Testis (tissue), 5 donors: ENCODE measurements around the gene USP51. TPM values are rescaled to one million over a fixed set of nuclear protein-coding genes. Genes with fewer than 3 reads are reported as not detected.
A peak's percentile ranks its signal among the peaks of the same experiment; 100 is the strongest.

ENCODE experiments used
- DNase-seq: peaks from one replicate; pipeline ENCODE4 v3.0.0-alpha.2; 2019
- H3K27ac ChIP-seq, 2 donors: fragments of 200-600 bp; sonication (generic); one replicate each; pipeline ENCODE4 v1.5.1; 2019
- H3K27me3 ChIP-seq: fragments of 200-600 bp; sonication (generic); one replicate; pipeline ENCODE4 v1.5.1; 2019
- H3K36me3 ChIP-seq: fragments of 200-600 bp; sonication (generic); one replicate; pipeline ENCODE4 v1.5.1; 2017; ENCODE audit warnings: low read depth; ENCODE audit errors: missing control alignments
- H3K4me1 ChIP-seq: fragments of 200-600 bp; sonication (generic); one replicate; pipeline ENCODE4 v1.5.1; 2019
- H3K4me3 ChIP-seq, 2 donors: fragments of 200-600 bp; sonication (generic); one replicate each; pipeline ENCODE4 v1.5.1; 2017 to 2019
- H3K9me3 ChIP-seq: fragments of 200-600 bp; sonication (generic); one replicate; pipeline ENCODE4 v1.5.1; 2017
- CTCF ChIP-seq, 3 experiments: fragments of 450-650 bp in 2 of 3; fragments of 200-600 bp in 1 of 3; sonication (generic) in 1 of 3; IDR thresholded peaks; one replicate each; pipeline ENCODE4 v1.5.1; 2016 to 2019; ENCODE audit warnings: antibody characterized with exemption in 3 of 3, mild to moderate bottlenecking in 2 of 3, moderate library complexity in 1 of 3
- POLR2A ChIP-seq: fragments of 450-650 bp; IDR thresholded peaks from one replicate; pipeline ENCODE4 v1.6.1; 2017; ENCODE audit warnings: antibody characterized with exemption, mild to moderate bottlenecking, moderate library complexity
- WGBS, 2 donors: methylation state at CpG; one replicate each; pipeline ENCODE4 v1.1.5; 2018; 5-methylcytosine and 5-hydroxymethylcytosine counted together
- intact Hi-C: fragments of 100-400 bp; cut with DNase I; formaldehyde crosslinking; loops from one replicate; pipeline ENCODE4 v1.15.1; 2023; ENCODE audit warnings: low total_unique reads
- long read RNA-seq, 2 donors: transcript quantifications; one replicate each; lab custom pipeline, GENCODE V29; 2026
- polyA plus RNA-seq: library from polyadenylated mRNA; stranded (reverse); fragments of 350-450 nt; fragmentation: Illumina TruSeq; extraction: RNeasy Lipid Tissue Mini Kit (QIAGEN cat#74804); gene quantifications from one replicate; pipeline ENCODE4 v1.2.3, GENCODE V29; 2014; ENCODE audit warnings: low read depth, low replicate concordance; ENCODE audit not compliant: insufficient read depth
- total RNA-seq, 2 donors: library from RNA; depleted of rRNA; stranded (reverse); fragments of >200 nt; gene quantifications; one replicate each; pipeline ENCODE4 v1.2.3, GENCODE V29; 2016

USP51 gene
- total RNA-seq (10 to 100 TPM in 1 of 2 donors, 1 to 10 TPM in 1; 9.6 to 13.3 TPM), polyA plus RNA-seq (0.50 TPM)
- long read RNA-seq, donor 1, full-length matches to known transcripts = 3 of 3 reads
- long read RNA-seq, donor 1, partial matches to known transcripts = 0 of 3 reads
- long read RNA-seq, donor 1, other reads (novel, unspliced or antisense) = 0 of 3 reads
- long read RNA-seq, donor 2 = 0 reads

DNA sequence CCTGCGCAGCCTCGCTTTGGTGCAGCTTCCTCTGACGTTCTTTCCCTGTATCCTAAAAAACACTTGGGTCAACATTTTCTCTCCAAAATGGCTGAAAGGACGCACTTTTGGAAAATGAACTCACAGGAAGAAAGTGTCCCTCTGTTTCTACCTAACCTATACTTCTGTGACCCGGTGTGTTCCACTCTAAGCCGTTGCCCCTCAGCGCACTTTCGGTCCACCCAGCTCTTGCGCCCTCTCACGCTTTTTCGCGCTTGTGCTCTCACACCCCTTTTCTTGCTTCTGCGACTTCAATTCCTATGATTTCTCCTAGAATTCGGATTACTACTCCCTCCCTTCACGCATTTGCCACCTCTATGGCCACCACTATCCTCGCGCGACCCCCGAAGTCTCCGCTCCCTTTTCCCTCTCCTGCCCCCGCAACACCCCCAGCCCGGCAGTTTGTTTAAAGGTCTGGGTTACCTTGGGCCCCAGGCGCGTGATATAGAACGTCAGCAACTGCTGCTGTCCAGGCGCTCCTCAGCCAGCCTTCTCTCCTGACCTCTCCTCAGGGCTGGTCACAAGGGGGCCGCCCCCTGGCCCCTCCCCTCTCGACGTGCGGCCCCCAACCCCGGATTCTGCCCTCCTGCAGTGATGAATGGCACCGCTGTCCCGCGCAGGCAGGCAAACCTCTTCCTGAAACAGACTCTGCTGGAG is at the start of gene USP51:
USP51 (minus strand) TSS at position 535 of the 696 bp plus-strand sequence. CDS start 909 bp downstream, outside the sequence.
- no peaks in the 10 kb centered on the region for H3K4me1 ChIP-seq
- H3K9me3 ChIP-seq = no peaks in the 10 kb centered on the region
- no peaks in the 10 kb centered on the region for H3K36me3 ChIP-seq
- intact Hi-C loops = no loop called here
- peak; percentile 79 for DNase-seq
- H3K27me3 ChIP-seq = no peaks in the 10 kb centered on the region
- H3K4me3 ChIP-seq = peak within 1 kb of the TSS; percentile 61 to 73
- H3K27ac ChIP-seq = peak within 1 kb of the TSS; percentile 94 to 96
- 0 to 1% methylated on average over 13 to 31 of the region's 34 CpGs for WGBS, 2 donors
- TF ChIP-seq POLR2A (no peak), CTCF (IDR thresholded peaks at IDR 0.05) (no peak)

- no peaks in the 10 kb centered on the region for H3K27me3 ChIP-seq
- intact Hi-C loops = no loop called here
These were observed 34.8 kb upstream of the USP51 start for GRCh38 chrX:55524487-55524886.

GRCh38 chrX:55523356-55523755 is 33.7 kb upstream of the USP51 start:
- 78 to 87% methylated on average over 1 of the region's 1 CpG for WGBS, 2 donors
- Histone ChIP-seq H3K9me3 (no peaks in the 10 kb centered on the region), H3K36me3 (no peaks in the 10 kb centered on the region), H3K4me3 (no peak overlapping the region), H3K27me3 (no peaks in the 10 kb centered on the region), H3K27ac (no peak overlapping the region), H3K4me1 (no peaks in the 10 kb centered on the region)
- TF ChIP-seq POLR2A = no peak
- TF ChIP-seq CTCF (IDR thresholded peaks at IDR 0.05) = no peak
- intact Hi-C loops = no loop called here
- no peak for DNase-seq

More at GRCh38 chrX:55524487-55524886, 34.8 kb upstream of the USP51 start:
- H3K4me3 ChIP-seq = no peak overlapping the region
- no peaks in the 10 kb centered on the region for H3K9me3 ChIP-seq
- WGBS, 2 donors = 53 to 59% methylated on average over 3 of the region's 3 CpGs
- H3K36me3 ChIP-seq = no peaks in the 10 kb centered on the region
- H3K4me1 ChIP-seq = no peaks in the 10 kb centered on the region
- TF ChIP-seq POLR2A (no peak), CTCF (IDR thresholded peaks at IDR 0.05) (no peak)
- no peak overlapping the region for H3K27ac ChIP-seq
- DNase-seq = peak; percentile 29

GRCh38 chrX:55522596-55523276 is 33.1 kb upstream of the USP51 start:
- H3K27ac ChIP-seq = no peak overlapping the region
- H3K9me3 ChIP-seq = no peaks in the 10 kb centered on the region
- no peak overlapping the region for H3K4me3 ChIP-seq
- H3K36me3 ChIP-seq = no peaks in the 10 kb centered on the region
- WGBS, 2 donors = 72 to 80% methylated on average over 10 to 16 of the region's 17 CpGs
- no peaks in the 10 kb centered on the region for H3K27me3 ChIP-seq
- TF ChIP-seq POLR2A = no peak
- TF ChIP-seq CTCF (IDR thresholded peaks at IDR 0.05) = no peak
- no peaks in the 10 kb centered on the region for H3K4me1 ChIP-seq
- intact Hi-C loops = no loop called here
- DNase-seq = no peak
